Endometrium (tissue), 2 donors: Measurements from ENCODE around the gene SYPL2.

ENCODE experiments used
- FAIRE-seq: peaks from 2 replicates; lab custom pipeline; 2012; peaks lifted over from hg19 to GRCh38; lab: Jason Lieb, UNC
- donor health status: control.
- donor health status: control.

SYPL2 gene

DNA sequence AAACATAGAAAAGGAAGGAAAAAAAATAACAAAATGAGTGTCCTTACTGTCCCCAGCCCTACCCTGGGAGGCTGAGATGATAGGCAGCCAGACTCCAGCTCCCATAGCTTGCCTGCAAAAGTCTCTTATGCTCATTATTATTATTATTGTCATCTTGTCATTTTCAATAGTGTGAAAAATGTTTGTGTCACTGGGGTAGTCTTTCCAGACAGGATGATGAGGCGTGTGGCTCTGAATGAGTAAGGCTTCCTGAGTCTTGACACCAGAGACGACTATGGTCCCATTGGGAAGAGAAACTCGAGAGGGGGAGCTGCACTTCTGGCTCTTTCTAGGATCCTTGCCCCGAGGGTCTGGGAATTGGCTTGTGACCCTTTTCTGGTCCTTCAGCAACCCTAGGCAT lies 26.4 kb downstream of the SYPL2 start:
- FAIRE-seq: no peak

DNA sequence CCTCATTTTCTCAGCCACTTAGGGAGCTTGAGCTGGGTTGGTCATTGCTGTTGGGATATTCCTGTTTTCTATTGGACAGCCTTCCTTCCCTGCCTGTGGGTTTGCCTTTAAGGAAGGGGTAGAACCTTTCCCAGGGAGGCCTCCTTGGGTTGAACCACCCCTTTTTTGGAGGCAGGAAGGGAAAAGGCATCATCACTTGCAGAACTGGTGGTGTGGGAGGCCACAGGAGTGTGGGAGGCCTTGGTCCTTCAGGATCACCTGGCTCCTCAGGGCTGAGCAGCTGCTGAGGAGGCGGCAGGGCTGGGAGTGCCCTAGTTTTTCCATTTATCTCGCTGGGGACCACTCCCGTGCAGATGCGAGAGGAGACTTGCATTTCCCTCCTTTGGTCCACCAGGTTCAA lies 26.9 kb downstream of the SYPL2 start:
- FAIRE-seq: no peak

DNA sequence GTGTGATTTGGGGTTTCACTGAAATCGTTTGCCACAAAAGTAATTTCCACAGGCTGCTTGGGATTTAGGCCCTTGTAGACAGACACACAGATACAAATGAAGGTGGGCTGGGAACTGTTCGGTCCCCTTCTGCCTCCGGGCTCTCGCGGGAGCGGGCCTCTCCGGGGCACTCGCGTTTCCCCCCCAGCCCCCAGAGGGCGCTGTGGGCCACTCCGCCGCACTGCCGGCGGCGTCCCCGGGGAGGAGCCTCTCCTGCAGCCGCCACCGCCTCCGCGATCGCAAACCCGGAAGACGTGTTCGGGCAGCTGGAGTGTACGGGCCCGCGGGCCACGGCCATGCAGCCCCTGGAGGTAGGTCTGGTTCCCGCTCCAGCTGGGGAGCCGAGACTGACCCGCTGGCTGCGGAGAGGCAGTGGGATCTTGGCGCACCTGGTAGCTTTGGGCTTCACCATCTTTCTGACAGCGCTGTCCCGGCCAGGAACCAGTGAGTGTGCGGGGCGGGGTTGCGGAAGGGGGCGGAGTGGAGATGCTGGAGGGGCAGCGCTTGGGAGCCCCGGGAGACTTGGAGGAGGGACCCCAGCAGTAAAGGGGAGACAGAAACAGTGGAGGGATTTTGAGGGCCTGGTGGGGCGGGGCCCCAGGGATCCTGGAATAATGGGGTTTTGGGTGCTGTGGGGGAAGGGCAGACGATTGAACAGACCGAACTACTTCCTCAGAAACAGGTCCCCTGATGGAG lies 27.6 kb downstream of the SYPL2 start, which contains the start of gene CYB561D1:
TSS of gene CYB561D1 (plus strand) at position 290 of the 735 bp plus-strand sequence. CDS start at position 336, 46 bp downstream.
- no peak for FAIRE-seq

DNA sequence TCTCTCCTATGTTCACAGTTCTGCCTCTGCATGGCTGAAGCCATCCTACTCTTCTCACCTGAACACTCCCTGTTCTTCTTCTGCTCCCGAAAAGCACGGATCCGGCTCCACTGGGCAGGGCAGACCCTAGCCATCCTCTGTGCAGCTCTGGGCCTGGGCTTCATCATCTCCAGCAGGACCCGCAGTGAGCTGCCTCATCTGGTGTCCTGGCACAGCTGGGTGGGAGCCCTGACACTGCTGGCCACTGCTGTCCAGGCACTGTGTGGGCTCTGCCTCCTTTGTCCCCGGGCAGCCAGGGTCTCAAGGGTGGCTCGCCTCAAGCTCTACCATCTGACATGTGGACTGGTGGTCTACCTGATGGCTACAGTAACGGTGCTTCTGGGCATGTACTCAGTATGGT lies 29.4 kb downstream of the SYPL2 start:
- no peak for FAIRE-seq

DNA sequence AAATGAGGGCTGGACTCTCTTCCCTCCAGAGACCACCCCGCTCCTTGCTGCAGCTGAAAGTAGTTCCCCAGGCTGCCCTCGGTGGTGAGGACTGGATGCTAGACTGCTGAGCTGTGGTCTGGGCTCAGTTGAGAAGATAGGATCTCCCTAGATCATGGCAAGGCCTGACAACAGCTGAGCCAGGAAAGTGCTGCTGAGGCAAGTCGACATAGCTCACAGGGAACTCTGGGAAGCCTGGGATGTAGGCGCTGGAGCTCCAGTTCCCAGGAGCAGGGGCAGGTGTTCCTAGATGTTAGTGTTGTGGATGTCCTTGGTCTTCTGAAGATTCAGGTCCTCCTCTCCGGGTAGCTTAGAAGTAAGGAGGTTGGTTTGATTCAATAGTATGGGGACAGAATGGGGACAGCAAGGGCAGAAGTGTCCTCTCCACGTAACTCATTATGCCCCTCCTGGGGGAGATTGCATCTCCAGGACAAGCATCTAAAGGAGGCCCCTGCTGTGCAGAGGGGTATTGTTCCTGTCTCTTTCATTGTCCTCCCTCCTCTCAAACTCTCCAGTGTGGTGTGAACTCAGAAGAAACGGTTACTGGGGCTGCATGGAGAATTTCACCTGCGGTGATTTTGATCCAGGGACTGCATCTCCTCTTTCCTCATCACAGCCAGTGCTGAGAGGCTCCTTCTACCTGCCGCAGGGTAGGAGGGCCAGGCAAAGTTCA lies 31.3 kb downstream of the SYPL2 start:
- FAIRE-seq: no peak

DNA sequence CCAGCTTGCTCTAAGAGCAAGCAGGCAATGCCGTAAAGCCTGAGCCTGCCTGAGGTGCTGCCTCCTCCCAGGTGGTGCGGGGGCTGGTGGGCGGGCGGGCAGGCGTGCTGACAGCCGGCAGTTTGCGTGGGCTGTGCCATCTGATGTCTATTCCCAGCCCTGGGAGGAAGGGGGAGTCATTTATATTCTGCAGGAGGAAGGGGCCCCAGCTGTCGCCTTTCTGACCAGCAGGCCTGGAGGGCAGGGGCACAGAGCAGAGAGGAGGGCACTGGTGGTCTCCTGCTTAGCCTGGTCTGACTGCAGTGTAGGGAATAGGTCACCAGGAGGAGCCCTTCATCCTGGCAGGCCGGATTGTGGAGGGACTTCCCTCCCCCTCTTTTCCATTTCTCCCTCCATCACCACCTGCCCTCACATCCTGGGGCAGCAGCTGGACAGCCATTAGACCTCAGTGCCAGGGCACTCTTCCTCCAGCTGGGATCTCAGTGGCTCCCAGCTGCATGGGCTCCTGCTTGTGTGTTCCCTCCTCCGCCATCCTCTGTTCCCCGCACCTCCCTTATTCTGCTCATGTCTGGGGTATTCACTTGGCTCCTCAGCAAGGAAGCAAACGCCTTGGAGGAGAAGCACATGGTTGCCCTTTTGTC lies 31.9 kb downstream of the SYPL2 start:
- no peak for FAIRE-seq

DNA sequence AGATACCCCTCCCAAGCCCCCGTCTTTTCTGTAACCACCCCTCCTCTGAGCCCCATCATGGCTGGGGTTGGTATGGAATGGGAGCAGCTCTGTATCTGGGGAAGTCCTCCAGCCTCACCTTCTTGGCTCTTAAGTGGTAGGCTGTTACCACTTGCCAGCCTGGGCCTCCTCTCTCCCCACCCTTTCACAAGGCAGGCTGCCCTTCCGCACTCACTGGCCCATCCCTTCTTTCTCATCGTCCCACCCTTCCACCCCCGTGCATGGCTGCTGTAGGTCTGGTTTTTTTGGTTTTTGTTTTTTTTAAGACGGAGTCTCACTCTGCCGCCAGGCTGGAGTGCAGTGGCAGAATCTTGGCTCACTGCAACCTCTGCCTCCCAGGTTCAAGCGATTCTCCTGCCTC lies 32.7 kb downstream of the SYPL2 start:
- FAIRE-seq: no peak

DNA sequence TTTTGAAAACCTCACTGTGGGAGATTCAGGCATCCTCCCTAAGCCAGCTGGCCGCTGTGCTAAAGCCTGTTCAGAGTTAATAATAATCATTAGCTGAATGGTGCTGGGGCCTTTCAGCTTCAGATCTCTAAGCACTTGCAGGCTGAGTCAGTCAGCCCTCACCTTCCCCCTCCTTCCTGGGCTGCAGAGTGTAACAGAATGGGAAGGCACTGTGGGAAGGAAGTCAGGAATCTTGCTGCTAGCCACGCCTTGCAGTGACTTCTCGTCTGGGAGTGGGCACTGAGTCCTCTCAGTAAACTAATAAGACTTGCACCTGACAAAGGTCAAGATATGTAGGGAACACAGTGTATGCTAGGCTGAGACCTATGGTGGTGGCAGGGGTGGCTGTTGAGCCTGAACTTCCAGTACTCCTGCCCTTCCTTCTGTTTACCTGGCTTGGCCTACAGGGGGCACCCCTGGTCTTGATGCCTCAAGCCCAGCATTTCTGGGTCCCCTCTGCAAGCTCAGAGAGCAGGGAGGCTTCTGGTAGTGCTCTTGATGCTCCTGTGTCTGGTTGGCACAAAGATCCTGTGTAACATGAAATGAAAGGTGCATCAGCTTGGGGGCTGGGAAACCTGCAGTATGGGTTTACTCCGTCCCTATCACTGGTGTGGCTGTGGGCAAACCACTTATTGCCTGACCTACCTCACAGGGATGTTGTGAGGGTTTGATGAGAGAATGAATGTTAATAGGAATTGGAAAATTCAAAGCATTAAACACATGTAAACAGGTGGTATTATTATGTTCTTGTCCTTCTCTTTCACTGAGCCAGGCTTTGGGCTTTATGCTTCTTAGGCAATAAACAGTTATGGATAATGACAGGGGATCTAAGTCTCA lies 33.6 kb downstream of the SYPL2 start:
- FAIRE-seq: no peak

DNA sequence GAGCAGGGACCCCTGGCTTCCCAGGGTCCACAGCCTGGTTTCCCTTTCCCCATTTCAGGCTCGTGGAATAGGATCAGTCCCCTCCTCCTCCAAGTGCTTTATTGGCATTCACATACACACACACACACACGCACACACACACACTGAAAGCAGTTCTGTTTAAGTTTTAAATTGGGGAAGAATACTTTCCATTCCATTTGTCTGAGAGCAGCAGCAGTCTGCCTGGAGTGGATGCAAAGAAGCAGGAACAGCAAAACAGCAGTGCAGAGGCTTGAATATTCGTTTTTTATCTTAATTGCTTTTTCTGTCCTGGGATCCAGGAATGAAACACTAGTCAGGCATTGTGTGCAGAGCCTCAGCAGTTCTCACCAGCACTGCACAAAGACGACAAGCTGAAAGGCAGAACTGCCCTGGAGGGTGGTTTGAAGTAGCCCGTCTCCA lies 34.6 kb downstream of the SYPL2 start:
- no peak for FAIRE-seq

DNA sequence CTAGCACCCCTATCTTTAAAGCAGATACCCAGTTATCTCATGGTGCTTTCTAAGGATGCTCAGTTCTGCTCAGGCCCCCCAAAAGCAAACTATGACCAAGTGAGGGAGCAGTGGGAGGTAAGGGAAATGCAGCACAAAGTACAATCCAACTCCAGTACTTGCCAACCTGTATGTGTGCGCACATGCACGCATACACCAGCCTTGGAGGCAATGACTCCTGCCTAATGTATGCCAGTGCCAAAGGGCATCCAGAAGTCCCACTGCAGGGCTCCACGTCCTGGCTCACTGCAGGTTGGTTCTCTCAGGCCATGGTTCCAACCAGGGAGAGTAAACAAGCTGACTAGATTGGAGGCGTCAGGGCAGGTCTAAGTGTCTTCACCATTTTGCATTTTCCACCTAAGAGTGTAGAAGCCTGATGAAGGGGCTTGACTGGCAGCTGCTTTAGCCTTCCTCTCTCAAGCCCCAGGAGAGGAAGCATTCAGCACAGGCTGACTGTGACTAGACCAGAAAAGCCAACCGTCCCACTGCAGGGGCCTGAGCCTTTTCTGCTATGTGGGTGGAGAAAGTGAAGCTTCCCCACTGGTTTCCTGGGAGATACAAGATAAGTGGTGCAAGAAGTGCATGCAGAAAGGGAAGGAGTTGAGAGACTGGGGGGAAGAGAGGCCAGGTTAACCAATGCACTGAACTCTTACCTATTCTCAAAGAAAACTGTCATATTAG lies 35.5 kb downstream of the SYPL2 start:
- FAIRE-seq: no peak

DNA sequence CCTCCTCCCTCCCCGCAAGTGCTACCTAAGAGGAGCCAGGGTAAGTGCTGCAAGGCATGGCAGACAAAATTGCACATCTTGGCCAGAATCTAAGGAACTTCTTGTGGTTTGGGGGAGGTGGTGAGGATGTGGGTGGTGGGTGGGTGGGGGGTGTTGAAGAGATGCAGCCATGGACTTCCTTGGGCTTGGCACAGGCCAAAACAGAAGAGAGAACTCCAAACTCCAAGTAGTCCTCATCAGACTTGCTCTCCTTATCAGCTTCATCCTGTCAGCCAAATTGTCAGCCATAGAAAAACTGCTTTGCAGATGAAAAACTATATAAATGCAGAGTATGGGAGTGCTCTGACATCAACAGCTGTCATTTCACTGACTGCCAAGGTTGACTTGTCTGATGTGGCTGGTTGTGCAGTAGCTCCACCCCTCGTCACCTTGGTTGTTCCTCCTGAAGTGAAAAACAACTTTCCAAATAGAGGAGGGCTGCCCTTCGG lies 36.1 kb downstream of the SYPL2 start:
- FAIRE-seq: no peak

DNA sequence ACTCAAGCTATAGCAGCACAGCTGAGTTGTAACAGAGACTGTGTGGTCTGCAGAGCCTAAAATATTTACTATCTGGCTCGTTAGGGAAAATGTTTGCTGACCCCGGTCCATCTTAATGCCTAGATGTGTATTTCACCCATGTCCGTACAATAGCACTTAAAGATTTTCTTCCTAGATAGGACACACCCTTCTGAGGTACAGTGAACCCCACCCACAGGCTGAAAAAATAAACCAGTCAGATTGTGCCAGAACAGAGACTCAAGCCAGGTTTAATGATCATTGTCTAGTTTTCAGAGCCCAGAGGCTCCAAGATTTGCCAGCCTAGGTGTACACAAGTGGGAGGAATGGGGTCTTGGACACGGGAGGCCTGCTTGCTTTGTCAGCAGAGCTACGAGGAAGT lies 37.6 kb downstream of the SYPL2 start:
- FAIRE-seq: no peak

DNA sequence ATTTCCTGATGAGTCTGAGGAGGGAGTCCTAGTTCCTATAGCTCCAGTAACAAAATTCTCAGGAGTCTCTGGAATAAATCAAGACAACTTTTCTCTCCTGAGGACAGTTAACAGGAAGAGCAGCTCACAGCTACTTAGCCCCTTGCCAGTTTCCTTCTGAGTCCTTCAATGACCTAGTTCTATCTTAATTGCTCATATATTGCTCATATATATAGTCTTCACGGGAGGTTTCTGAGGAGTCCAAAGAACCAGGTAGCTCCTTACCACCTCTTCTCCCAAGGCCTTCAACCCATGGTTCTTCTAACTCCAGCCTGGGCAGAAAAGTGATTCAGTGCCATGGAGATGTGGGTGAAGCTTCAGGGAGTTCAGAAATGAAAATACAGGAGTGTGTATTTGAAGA lies 38.6 kb downstream of the SYPL2 start:
- no peak for FAIRE-seq

DNA sequence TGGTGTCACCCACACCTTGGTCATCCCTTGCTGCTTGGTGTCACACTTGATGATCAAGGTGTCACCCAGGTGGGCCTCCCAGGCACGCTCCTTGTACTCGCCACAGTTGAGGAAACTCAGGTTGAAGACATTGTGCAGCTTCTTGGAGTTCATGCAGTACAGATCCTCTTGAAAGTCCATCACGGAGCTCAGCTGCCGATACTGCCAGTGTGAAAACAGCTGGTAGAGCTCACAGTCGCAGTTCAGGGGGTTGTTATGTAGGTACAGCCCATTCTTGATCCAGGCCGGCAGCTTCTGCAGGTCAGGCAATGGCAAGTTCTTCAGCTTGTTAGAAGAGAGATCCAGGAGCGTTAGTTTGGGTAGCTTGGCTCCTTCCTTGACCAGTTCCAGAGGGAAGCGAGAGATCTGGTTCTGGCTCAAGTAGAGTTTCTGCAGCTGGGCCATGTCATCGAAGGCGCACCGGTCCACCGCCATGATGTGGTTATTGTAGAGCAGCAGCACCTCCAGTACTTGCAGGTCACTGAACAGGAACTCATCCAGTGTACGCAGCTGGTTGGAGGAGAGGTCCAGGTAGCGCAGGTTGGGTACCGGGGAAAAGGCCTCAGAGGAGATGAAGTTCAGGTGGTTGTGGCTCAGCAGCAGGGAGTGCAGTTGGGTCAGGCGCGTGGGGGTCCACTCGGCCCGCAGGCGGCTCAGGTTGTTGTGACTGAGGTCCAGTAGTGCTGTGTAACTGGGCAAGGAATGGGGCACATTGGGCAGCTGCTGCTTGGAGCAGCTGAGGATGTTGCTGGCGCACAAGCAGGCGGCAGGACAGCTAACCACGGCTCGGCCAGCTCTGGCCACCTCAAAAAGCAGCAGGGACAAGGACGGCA lies 41.9 kb downstream of the SYPL2 start:
- no peak for FAIRE-seq

DNA sequence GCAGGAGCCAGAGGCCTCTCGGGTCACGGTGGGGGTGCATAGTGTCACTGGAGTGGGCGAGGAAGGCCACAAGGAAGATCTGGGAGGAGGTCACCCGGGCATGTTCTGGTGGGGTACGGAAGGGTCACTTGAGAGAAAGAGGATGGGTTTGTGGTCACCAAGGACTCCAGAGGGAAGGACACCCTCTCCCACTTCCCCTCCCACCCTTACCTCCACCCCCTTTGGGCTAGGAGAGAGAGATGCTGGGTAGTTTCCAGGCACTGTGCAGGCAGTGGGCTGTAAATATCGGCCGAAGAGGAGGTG lies 42.5 kb downstream of the SYPL2 start:
- FAIRE-seq: no peak

DNA sequence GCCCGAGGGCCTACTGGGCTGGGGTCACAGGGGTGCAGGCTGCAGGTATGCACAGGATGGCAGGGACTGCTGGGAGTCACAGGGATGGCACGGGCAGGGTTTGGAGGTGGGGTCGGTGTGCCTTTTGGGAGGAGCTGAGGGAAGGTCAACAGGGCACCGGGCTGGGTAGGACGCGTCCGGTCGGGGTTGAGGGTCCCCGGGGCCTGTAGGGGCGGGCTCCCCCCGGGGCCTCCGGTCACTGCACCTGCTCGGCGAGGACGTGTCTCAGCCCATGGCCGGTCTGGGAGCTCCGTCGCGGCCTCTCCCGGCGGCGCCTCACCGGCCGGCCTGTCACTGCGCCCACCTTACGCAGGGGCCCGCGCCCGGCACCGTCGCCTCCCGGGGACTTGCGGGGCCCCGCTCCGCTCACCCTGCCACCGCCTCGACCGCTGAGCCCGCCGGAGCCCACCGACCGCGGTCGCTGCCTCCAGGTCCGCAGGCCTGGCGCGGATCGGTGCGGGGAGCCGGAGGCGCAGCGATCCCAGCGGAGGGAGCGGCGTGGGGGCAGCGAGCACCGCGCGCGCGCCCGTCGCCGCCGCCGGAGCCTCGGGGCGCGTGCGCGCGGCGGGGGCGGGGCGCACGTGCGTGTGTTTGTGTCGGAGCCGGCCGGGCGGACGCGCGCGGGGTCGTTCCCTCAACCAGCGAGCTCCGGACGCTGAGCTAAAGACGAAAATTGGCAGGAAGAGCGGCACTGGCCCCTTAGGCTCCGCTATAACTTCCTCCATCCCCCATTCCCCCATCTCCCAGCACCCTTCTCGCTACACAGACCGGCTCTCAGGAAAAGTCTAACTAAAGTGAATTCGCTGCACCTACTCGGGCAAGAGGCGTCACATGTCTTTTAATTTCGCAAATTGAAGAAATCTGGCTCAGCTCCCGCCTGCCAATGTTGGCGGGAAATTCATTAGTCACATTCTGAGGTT lies 43.1 kb downstream of the SYPL2 start, which contains the start of gene AMIGO1:
TSS of gene AMIGO1 (minus strand) at position 552 of the 959 bp plus-strand sequence. CDS start 815 bp downstream, outside the sequence.
- no peak for FAIRE-seq

DNA sequence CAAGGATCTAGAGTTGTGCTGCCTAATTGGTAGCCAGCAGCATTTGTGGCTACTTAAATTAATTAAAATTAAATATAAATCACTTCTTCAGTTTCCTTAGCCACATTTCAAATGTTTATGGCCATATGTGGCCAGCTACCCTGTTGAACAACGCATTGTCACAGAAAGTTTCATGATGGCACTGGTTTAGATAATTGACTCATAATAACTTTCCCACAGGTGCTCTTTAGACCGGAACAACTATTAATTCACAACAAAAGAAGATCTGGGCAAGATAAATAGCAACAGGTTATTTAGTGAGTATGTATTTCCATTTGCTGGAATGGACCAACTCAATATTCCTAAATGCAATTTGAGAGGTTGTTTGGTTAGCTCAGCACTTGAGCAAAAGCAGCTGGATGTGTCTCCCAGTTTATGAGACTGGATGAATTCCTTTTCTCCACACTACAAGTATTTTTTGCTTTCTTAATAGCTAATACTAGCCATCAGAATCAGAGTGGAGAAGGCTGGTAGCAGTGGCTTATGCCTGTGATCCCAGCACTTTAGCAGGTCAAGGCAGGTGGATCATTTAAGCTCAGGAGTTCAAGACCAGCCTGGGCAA lies 46.9 kb downstream of the SYPL2 start:
- FAIRE-seq: no peak

DNA sequence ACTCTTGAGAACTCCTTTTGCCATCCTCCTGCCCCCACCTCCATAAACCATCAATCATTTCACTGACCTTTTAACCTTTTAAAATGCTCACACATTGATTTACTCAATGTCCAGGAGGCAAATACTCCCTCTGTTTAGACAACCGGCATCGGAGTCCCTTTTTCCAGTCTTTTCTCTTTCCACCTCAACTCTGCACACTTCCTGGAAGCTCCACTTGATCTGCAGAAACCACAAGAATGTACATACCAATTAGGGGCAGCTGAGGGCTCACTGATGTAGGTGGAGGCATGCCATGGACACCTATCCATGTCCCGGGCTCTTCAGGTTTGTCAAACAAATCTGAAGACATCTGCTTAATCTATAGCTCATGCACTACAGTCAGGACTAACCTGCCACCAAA lies 48.5 kb downstream of the SYPL2 start:
- FAIRE-seq: no peak

DNA sequence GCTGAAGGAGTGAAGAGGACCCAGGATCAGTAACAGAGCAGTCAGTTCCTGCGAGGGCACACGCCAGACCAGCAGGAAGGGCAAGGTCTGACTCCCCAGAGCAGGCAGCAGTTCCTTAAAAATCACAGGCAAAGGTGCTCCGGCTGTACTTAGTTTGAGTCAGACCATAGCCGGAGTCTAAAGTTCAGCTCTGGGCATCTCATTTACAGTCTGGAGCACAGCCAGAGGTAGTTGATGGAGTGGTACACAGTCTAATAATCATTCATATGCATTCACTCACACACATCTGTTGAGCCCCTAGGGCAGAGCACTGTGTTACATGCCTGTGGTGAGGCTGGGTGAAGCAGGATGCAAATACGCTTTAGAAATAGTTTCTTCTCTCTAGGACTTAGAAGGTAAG lies 50.5 kb downstream of the SYPL2 start:
- FAIRE-seq: no peak
